NCI-H82 (cell line): ENCODE measurements around the gene KCNE4.

Source experiments
- DNase-seq: peaks from one replicate; lab custom pipeline; 2025; lab: John Stamatoyannopoulos, UW

The KCNE4 gene, protein sequence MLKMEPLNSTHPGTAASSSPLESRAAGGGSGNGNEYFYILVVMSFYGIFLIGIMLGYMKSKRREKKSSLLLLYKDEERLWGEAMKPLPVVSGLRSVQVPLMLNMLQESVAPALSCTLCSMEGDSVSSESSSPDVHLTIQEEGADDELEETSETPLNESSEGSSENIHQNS

DNA sequence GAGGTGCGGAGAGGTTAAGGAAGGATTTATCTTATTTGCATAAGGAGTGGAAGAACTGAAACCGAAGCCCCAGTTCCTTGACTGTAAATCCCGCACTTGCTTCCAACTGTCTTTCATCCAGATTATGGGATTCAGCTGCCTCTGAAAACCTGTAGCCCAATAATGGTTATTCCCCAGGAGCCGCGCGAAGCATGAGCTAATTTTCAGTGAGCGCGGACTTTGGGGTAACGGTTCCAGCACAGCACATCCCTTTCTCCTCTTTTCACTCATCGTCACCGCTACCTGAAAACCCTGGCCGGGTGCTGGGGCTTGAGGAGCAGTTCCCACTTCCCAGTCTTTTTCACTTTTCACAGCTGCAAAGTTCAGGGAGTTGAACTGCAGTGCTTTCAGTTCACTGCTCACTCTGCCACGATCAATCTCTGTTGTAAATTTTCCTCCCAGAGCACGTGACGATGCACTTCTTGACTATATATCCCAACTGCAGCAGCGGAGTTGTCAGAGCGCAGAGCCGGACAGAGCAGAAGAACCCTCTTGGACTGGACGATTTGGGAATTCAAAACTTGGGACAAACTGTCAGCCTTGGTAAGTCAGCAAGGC is at the start of gene KCNE4:
Gene KCNE4, plus strand, starts transcription at position 498 of the 597 bp plus-strand sequence. CDS start 641 bp downstream, outside the sequence.
- peak; percentile 76 for DNase-seq

DNA sequence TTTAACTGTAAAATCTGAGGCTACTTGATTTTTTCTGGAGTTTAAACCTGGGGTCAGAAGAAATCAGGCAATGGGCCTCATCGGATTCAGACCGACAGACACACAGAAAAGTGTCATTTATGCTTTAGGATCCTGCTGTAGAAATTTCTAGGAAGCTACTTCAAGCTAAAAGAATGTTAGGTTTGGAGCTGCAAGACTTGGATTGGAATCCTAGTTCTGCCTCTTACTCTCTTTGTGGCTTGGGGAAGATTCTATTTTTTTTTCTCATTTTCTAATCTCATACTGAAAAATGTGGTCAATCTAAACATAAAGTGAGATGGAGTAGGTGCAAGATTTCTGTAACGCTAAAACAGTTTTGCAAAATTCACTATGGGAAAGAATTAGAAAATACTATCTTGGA is 48.8 kb upstream of the KCNE4 start:
- no peak for DNase-seq

DNA sequence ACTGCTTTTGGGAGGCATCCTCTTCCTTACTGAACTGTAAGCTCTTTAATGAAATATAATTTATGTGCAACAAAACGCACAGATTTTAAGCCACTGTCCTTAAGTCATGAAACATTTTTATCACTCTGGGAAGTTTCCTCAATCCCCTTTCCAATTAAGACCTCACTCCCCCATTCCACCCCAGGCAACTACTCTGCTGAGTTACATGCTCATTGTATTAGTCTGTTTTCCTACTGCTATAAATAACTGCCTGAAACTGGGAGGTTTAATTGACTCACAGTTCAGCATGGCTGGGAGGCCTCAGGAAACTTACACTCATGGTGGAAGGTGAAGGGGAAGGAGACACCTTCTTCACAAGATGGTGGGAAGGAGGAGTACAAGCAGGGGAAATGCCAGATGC is 46.5 kb upstream of the KCNE4 start:
- DNase-seq = no peak

DNA sequence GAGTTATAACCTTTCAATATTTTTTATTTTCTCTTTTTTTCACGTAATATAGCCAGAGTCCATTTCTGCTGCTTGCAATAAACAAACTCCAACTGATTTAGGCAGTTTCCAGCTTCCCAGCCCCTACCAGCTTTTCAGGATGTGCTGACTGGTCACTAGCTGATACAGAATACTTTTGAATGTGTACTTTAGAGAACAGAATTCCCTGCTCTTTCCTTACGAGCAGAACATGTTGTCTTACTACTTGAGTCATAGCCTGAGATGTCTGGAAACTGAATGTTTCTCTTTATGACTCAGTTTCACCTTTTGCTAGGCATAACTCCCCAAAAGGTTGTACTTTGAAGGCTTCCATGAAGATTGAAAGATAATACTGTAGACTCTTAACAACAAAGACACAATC is 44.5 kb upstream of the KCNE4 start:
- no peak for DNase-seq

DNA sequence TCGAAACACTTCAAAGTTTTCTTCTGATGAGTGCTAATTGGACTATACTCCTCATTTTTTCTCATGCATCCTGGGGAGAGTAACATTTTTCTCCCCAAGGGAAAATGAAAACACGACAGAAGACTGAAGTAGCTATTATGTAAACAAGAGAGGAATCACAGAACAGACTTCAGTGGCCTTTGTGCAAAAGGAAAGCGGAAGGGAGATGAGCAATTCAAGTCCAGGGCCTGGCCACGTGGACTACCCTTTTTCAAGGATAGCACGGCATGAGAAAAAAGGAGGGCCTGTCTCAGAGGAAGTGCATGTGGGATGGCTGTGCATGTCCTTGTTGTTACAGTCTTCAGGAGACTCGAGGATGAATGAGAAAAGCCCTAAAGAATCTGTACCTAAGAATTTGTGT is 43.8 kb upstream of the KCNE4 start:
- no peak for DNase-seq

DNA sequence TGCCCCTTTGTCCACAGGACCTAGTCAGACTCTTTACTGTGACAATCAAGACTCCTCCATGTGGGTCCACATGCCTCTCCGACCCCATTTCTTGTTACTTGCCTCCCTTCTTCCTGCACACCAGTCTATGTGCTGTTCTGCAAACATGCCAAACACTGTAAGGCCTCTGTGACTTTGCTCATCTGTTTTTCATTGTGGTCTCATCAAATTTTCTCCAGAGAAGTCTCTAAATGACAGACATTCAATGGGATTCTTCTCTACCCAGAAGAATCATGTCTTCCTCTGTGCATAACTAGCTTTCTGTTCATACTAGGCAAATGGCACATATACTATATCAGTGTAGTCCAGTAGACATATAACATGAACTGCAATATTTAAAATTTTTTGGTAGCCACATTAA is 43.0 kb upstream of the KCNE4 start:
- no peak for DNase-seq

DNA sequence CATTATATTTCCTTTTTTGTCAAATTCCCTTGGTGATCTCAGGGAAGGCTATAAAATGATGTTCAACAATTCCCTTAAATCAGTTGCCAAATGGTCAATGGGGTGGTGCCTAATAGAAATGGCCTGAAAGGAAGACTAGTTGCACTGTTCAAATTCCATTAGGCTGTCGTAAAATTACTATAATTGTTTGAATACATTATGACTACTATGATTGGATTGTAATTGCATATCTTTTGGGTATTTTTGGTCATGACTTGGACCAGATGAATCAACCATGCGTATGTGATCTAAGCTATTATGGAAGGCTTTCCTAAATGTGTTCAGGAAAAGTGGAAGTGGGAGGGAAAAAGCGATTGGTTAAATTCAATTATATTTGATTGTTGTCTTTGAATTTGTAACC is 41.3 kb upstream of the KCNE4 start:
- DNase-seq = no peak

DNA sequence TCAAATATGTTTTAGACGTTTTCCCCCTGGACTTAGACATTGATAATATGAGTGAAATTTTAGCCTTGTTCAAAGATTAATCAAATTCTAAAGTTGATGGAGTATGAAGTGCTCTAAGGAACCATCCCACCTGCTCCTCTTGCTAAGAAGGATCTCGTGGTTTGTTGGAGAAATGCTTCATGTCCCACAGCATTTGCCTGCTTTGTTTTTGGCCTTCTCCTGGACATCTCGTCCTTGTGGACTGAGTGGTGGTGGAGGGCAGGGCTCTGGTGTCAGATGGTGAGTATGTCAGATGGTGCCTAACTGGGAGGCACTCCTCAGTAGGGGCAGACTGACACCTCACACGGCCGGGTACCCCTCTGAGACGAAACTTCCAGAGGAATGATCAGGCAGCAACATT is 39.7 kb upstream of the KCNE4 start:
- DNase-seq = no peak

DNA sequence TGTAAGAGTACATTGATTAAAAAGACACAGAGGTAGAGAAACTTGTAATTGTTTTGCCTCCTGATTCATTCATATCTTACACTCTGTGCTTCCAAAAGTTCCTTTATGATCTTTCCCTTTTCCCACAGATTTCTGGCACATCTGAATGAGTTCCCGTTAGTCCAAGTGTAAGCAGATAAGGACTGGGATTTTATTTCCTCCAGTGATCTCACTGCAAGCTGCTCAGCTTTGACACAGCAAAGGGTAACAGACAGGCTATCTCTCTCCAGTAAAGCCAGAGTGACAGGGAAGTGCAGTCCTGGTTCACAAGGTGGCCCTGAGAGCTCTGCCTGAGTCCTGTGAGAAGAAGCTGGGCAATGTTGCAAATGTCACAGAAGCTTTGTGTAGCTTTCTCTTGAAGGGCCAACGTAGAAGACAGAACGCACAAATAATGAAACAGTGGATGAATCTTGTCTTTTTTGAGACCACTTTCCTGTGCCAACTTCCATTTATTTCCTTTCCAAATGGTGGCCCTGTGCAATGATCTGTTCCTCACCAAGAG is 32.5 kb upstream of the KCNE4 start:
- DNase-seq = no peak

DNA sequence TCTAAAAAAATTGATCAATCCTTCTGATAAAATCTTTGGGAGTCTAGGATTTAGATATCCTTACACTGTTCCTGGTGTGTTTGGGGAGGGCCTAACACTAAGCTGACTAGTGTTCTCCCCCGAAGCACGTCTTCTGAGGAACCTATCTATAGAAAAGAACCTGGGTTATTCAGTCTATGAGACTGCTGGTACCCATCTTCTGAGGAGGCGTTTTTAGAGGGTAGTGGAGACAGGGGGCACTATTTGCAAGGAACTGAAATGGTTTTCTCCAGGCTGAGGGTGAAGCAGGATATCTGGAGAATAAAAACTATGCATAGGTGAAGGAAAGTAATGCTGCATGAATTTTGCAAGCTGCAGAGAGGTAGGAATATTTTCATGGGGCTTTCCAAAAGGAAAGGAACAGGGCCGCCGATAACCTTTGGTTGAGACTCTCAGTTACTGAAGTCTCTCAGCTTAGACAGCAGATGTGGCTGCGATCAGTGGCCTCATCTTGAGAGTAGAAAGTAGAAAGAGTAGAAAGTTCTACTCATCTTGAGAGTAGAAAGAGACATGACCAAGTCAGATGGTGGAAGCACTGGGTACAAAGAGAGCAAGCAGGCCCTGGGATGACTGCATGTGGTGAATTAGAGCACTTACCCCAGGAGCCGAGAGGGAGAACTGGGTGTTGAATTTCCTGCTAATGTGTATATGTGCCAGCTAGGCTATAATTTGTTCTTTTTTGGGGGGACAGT is 31.8 kb upstream of the KCNE4 start:
- DNase-seq = no peak

DNA sequence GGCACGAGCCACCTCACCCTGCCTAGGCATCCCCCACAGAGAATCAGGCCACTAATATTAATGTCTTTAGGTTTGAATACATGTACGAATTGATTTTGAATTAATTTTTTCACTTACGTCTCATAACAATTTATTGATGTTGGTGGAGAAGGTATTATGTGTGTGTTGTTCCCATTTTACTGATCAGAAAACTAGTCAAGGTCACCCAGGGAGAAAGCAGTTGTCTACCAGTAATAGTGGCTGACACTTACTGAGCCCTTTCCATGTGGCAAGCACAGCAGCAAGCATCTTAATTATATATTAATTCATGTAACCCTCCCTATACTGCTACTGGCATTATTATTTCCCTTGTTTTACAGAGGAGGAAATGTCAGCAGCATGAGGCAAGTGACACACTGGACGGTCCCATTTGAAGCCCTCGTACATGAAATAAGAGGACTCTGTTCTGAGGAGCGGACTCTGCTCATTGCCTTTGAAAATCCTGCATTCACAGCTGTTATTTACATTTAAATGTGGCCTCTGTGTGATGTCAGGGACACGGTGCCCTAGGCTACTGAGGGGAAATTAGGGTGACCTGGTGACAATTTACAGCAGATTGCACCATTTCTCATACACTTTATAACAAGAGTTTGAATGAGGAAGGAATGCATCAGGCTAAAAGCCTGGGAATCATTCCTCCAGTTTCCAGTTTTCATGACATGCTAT is 30.9 kb upstream of the KCNE4 start:
- DNase-seq = no peak

DNA sequence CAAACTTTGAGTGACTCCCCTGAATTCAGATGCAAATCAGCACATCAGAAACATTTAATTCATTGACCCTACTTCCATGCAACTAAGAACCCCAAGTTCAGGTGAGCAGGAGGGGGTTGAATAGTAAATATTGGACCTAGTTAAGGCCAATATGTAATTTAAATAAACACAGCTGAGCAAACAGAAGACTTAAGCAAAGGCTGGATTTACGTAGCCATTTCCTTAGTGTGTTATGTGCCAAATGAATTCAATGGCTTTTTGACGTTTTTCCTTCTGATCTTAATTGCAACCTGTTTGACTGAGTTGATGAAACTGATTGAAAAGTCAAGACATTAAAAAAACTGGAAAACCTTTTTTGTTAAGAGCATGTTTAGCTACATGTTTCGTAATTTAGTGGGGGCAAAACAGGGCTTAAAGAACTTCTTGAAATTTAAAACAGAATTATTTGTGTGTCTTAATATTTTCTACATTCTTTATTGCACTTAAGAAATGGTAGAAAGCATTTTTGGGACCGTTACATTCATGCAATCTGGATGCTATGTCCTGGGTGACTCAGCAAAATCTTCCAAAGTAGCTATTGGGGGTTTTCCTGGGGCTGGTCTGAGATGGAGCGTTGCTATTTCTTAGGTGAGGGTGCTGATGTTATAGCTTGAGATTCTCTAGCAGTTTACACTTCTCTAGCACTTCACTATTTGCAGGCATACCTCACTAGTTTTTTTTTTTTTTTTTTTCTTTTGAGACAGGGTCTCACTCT is 25.5 kb upstream of the KCNE4 start:
- DNase-seq = no peak

DNA sequence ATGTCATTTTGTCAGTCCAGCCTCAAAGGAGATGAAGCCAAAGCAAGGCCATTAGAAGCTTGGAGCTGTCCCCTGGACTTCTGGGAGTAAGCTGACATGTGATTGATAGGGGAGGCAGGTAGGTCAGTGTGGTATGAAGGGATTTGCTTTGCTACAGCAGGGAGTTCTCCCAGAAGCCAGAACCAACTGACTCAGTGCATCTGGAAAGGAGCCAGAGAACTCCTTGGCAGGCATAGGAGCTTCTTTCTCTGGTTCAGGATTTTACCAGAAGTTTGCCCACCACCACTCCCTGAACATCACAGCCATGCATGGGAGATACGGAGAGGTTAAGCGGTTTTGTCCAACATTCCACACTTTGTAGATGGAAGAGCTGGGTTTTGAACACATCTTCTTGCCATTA is 24.5 kb upstream of the KCNE4 start:
- DNase-seq = no peak

DNA sequence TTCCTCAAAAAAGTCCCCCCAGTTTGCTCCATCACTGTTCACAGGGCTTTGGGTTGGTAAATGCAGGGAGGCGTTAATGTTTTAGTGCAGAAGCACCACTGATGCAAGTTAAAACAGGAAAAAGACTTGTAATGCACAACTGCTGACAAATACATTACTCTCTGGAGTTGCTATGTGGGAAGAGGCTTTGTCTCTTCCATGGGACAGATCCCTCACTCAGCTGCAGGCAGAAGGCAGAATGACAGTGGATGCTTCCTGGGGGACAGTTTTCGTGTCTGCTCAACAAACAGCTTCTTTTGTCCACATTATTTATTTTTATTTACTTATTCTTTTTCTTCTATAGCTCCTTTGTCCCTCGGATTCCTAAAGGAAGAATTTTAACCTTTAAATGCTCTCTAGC is 22.7 kb upstream of the KCNE4 start:
- DNase-seq = no peak

DNA sequence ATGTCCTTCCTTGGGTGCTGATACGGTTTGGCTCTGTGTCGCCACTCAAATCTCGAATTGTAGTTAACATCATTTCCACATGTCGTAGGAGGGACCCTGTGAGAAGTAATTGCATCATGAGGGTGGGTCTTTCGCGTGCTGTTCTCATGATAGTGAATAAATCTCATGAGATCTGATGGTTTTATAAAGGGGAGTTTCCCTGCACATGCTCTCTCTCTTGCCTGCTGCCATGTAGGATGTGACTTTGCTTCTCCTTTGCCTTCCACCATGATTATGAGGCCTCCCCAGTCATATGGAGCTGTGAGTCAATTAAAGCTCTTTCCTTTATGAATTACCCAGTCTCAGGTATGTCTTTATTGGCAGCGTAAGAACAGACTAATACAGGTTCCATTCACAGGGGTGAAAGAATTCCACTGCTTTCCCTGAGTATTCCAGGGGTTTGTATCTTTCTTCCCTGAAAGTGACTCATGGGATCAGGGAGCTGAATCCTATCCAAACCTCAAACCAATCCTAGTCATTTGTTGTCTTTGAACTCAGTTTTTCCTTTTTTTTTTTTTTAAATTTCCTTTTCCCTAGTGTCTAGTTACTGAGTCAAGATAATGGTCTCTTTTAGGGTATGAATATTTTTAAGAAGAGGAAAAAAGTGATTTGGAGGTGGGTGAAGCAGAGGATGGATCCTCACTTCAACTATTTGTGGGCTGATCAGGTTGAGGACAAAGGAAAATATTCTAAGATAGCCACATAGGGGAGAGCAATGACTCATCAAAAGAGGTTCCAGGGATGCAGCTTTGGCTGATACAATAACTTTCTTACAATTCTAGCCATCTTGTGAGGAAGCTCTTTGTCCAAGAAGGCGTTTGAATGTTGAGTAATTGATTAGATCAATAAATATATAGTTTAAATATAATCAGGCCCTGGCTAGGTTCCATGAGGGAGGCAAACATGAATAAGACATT is 19.5 kb upstream of the KCNE4 start:
- no peak for DNase-seq

DNA sequence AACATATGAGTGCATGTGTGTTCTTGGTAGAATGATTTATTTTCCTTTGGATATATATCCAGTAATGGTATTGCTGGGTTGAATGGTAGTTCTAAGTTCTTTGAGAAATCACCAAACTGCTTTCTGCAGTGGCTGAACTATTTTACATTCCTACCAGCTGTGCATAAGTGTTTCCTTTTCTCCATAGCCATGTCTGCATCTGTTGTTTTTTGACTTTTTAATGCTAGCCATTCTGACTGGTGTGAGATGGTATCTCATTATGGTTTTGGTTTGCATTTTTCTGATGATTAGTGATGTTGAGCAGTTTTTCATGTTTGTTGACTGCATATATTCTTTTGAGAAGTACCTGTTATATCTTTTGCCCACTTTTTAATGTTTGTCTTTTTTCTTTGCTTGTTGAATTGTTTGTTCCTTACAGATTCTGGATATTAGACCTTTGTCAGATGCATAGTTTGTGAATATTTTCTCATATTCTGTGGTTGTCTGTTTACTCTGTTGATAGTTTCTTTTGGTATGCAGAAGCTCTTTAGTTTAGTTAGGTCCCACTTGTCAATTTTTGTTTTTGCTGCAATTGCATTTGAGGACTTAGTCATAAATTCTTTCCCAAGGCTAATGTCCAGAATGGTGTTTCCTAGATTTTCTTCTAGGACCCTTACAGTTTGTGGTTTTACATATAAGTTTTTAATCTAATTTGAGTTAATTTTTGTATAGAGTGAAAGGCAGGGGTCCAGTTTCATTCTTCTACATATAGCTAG is 17.6 kb upstream of the KCNE4 start:
- no peak for DNase-seq

DNA sequence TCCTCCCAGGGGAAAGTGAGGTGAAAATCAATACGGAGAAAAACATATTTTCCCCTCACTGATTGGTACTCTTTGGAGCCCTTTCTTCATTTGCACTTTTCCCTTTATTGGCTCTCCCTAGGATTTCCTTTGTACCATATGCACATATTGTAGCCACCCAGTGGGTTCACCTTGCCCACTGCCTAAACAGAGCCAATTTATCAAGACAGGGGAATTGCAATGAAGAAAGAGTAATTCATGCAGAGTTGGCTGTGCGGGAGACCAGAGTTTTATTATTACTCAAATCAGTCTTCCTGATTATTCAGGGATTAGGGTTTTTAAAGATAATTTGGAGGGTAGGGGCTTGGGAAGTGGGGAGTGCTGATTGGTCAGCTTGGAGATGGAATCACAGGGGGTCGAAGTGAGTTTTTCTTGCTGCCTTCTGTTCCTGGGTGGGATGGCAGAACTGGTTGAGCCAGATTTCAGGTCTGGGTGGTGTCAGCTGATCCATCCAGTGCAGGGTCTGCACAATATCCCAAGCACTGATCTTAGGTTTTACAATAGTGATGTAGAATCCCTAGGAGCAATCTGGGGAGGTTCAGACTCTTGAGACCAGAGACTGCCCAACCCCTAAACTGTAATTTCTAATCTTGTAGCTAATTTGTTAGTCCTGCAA is 15.1 kb upstream of the KCNE4 start:
- no peak for DNase-seq

DNA sequence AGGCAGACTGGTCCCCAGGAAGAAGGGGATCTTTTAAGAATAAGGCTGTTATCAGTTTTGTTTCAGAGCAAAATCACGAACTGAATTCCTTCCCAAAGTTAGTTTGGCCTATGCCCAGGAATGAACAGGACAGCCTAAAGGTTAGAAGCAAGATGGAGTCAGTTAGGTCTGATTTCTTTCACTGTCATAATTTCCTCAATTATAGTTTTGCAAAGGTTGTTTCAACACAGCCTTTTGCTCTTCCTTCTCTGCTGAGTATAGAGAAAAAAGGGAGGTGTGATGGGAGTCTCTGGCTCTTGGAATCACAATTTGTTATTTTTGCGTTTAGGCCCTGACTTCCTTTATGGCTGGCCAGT is 14.6 kb upstream of the KCNE4 start:
- no peak for DNase-seq

DNA sequence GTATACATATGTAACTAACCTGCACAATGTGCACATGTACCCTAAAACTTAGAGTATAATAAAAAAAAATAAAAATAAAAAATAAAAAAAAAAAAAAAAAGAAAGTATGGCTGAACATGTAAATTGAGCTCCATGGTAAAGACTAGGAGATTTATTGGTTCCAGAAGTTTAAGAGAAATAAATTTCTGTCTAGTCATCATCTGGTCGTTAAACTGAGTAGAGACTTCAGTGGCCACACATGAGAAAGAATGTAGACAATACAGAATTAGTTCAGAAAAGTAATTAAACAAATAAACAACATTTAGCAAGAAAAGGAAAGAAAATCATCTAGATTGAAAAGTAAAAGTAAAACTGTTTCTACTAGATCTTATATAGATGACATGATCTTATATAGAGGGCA is 12.4 kb upstream of the KCNE4 start:
- no peak for DNase-seq

DNA sequence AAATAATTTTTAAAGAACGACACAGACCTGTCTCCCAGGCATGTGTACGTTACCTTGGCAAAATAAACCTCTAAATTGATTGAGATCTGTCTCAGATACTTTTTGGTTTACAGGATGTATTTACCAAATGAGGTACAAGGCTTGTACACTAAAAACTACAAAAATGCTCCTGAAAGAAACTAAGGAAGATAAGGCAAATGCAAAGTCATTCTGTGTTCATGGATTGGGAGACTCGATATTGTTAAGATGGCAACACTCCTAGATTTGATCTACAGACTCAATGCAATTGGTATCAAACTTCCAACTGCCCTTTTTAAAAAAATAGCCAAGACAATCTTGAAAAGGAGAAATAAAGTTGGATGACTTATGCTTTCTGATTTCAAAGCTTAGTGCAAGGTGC is 11.5 kb upstream of the KCNE4 start:
- no peak for DNase-seq
